GM23338 (cell line): Measurements from ENCODE around the gene AJUBA. TPM values are rescaled to one million over a fixed set of nuclear protein-coding genes. Genes with fewer than 3 reads are reported as not detected.

Source experiments
- ATAC-seq: fragments of 200-7000 bp; cut with Tn5 transposase; 3 replicates; pipeline ENCODE4 v1.9.1; 2020
- DNase-seq: peaks from one replicate; pipeline ENCODE4 v3.0.0-alpha.2; 2015; ENCODE audit warnings: low spot score
- H2AFZ ChIP-seq: fragments of 200-600 bp; sonication (generic); 2 replicates; pipeline ENCODE4 v1.8.0; 2016; ENCODE audit warnings: antibody characterized with exemption, mild to moderate bottlenecking, moderate library complexity
- H3F3A ChIP-seq: fragments of 200-600 bp; sonication (generic); replicated peaks from 2 replicates; pipeline ENCODE4 v1.8.0; 2017; ENCODE audit warnings: antibody characterized with exemption, mixed run types, low read depth
- H3K27ac ChIP-seq: fragments of 200-600 bp; sonication (generic); 2 replicates; pipeline ENCODE4 v1.6.1; 2016; ENCODE audit warnings: low read depth
- H3K27me3 ChIP-seq: fragments of 200-600 bp; sonication (generic); 2 replicates; pipeline ENCODE4 v1.8.0; 2016; ENCODE audit warnings: mild to moderate bottlenecking, mixed run types, moderate library complexity; ENCODE audit not compliant: insufficient read depth
- H3K36me3 ChIP-seq: fragments of 200-600 bp; sonication (generic); 2 replicates; pipeline ENCODE4 v1.8.0; 2016; ENCODE audit warnings: mild to moderate bottlenecking; ENCODE audit not compliant: insufficient read depth
- H3K4me1 ChIP-seq: fragments of 200-600 bp; sonication (generic); 2 replicates; pipeline ENCODE4 v1.8.0; 2016; ENCODE audit warnings: mild to moderate bottlenecking, moderate library complexity; ENCODE audit not compliant: insufficient read depth
- H3K4me2 ChIP-seq: fragments of 200-600 bp; sonication (generic); 2 replicates; pipeline ENCODE4 v1.7.1; 2017; ENCODE audit warnings: mixed run types
- H3K4me3 ChIP-seq: fragments of 200-600 bp; sonication (generic); 2 replicates; pipeline ENCODE4 v1.6.1; 2016; ENCODE audit warnings: mixed run types
- H3K79me2 ChIP-seq: fragments of 200-600 bp; sonication (generic); replicated peaks from 2 replicates; pipeline ENCODE4 v1.8.0; 2017; ENCODE audit warnings: mild to moderate bottlenecking; ENCODE audit not compliant: insufficient read depth
- H3K9me2 ChIP-seq: fragments of 200-600 bp; sonication (generic); 2 replicates; pipeline ENCODE4 v1.8.0; 2017; ENCODE audit not compliant: insufficient read depth
- H4K20me1 ChIP-seq: fragments of 200-600 bp; sonication (generic); replicated peaks from 2 replicates; pipeline ENCODE4 v1.8.0; 2017; ENCODE audit warnings: mild to moderate bottlenecking; ENCODE audit not compliant: insufficient read depth
- H3K27ac Mint-ChIP-seq: 2 replicates; pipeline ENCODE4 v1.8.0; 2020; ENCODE audit warnings: inconsistent platforms, mild to moderate bottlenecking, moderate library complexity, mixed read lengths
- H3K27me3 Mint-ChIP-seq: 3 replicates; pipeline ENCODE4 v1.8.0; 2022; ENCODE audit warnings: low read depth, mild to moderate bottlenecking, moderate library complexity, mixed read lengths, inconsistent platforms; ENCODE audit not compliant: insufficient read depth, poor library complexity
- H3K36me3 Mint-ChIP-seq: 3 replicates; pipeline ENCODE4 v1.8.0; 2021; ENCODE audit warnings: low read depth, mild to moderate bottlenecking, inconsistent platforms, moderate library complexity, mixed read lengths
- H3K4me1 Mint-ChIP-seq: 3 replicates; pipeline ENCODE4 v1.8.0; 2020; ENCODE audit warnings: mild to moderate bottlenecking, inconsistent platforms, mixed read lengths
- H3K4me3 Mint-ChIP-seq: 3 replicates; pipeline ENCODE4 v1.8.0; 2021; ENCODE audit warnings: moderate library complexity, mild to moderate bottlenecking, inconsistent platforms, mixed read lengths
- H3K9me3 Mint-ChIP-seq: 3 replicates; pipeline ENCODE4 v1.8.0; 2020; ENCODE audit warnings: moderate library complexity, mild to moderate bottlenecking, inconsistent platforms, mixed read lengths
- CTCF ChIP-seq, 2 experiments: fragments of 200-600 bp in 1 of 2; sonication (generic) in 1 of 2; conservative IDR thresholded peaks; 2 replicates each; pipeline versions ENCODE4 v1.5.1 to v1.6.1; 2016 to 2017; ENCODE audit warnings: antibody characterized with exemption in 2 of 2, low read depth in 2 of 2, mild to moderate bottlenecking in 2 of 2, moderate library complexity in 1 of 2
- EZH2 ChIP-seq: fragments of 200-600 bp; sonication (generic); IDR thresholded peaks from one replicate; pipeline ENCODE4 v1.8.0; 2017; ENCODE audit warnings: antibody characterized with exemption, mild to moderate bottlenecking, low read depth; ENCODE audit not compliant: unreplicated experiment
- NANOG ChIP-seq: IDR thresholded peaks from 2 replicates; pipeline ENCODE4 v1.6.1; 2016; ENCODE audit warnings: antibody characterized with exemption, borderline replicate concordance
- ZNF114 ChIP-seq: fragments of 250-450 bp; sonication (Bioruptor Pico); IDR thresholded peaks from 2 replicates; pipeline ENCODE4 v1.5.0; 2020; ENCODE audit warnings: mild to moderate bottlenecking, moderate library complexity
- ZNF462 ChIP-seq: fragments of 250-450 bp; sonication (Bioruptor Pico); IDR thresholded peaks from 2 replicates; pipeline ENCODE4 v1.5.0; 2020; ENCODE audit warnings: mild to moderate bottlenecking, moderate library complexity
- polyA plus RNA-seq: library from polyadenylated mRNA; unstranded; fragments of >200 nt; fragmentation: Nextera tagmentation; extraction: Ambion mirVana; gene quantifications from 2 replicates; pipeline ENCODE4 v1.2.1, GENCODE V29; 2016
- total RNA-seq: library from RNA; depleted of rRNA; stranded (reverse); fragments of >200 nt; shearing (Covaris generic); gene quantifications from 2 replicates; pipeline ENCODE4 v1.2.3, GENCODE V29; 2014

The AJUBA gene
- total and polyA plus RNA-seq, 2 experiments from 2014 or later = 11.8 to 55.9 TPM

GRCh38 chr14:22980672-22981089, 1.7 kb downstream of the AJUBA start (continued):
- TF ChIP-seq ZNF462 = no peak
- no peak for TF ChIP-seq EZH2
- no peak for TF ChIP-seq CTCF (conservative IDR thresholded peaks at IDR 0.05; ENCODE audit: low read depth in 2 of 2)
- no peak for TF ChIP-seq ZNF114 (CRISPR knock-in tag)

- peak overlapping the region; percentile 70 for H3K4me3 ChIP-seq
- no peak overlapping the region for H2AFZ ChIP-seq
- Mint-ChIP-seq H3K4me3 (peak overlapping the region; percentile 69), H3K4me1 (peaks cover 48% of the 10 kb centered on the region), H3K27me3 (peaks cover 17% of the 10 kb centered on the region), H3K36me3 (peaks cover 52% of the 10 kb centered on the region), H3K9me3 (peaks cover 10% of the 10 kb centered on the region; the same call in 2 of the 3 replicates), H3K27ac (no peak overlapping the region)
- ATAC-seq = no peak
- no peak for DNase-seq
- H3K36me3 ChIP-seq = peaks cover 16% of the 10 kb centered on the region; the same call in 1 of the 2 replicates
- H3K4me2 ChIP-seq = peak overlapping the region; percentile 92
- peaks cover 32% of the 10 kb centered on the region for H3F3A ChIP-seq
- H3K27ac ChIP-seq = 0 out of 2 replicates have a peak overlapping the region, but pooled peaks have one; percentile 81
- H3K79me2 ChIP-seq = peaks cover 47% of the 10 kb centered on the region
- H3K9me2 ChIP-seq = no peaks in the 10 kb centered on the region
- no peaks in the 10 kb centered on the region; the same call in 1 of the 2 replicates for H4K20me1 ChIP-seq
- peaks cover 41% of the 10 kb centered on the region for H3K4me1 ChIP-seq
- no peak for TF ChIP-seq NANOG
- peaks cover 19% of the 10 kb centered on the region for H3K27me3 ChIP-seq
Measured at GRCh38 chr14:22979748-22980392, 2.5 kb downstream of the AJUBA start.
